Panc1 (cell line): ENCODE data around the gene POLR2J2. TPM values are rescaled to one million over a fixed set of nuclear protein-coding genes. Genes with fewer than 3 reads are reported as not detected.
"Not testable (repeated sequence)": the region's sequence is repeated elsewhere in the genome, so short reads cannot be mapped to it uniquely, and the experiment has no call there.

Experiments used
- ATAC-seq: fragments of 200-7000 bp; cut with Tn5 transposase; 2 replicates; pipeline ENCODE4 v1.9.1; 2020; ENCODE audit warnings: mild to moderate bottlenecking, moderate library complexity
- Bru-seq: library from RNA; stranded (reverse); fragments of 400-500 nt; gene quantifications from one replicate; lab custom pipeline; 2021; lab: Mats Ljungman, UMichigan
- BruChase-seq, 2 experiments: library from RNA; stranded (reverse); fragments of 400-500 nt; gene quantifications; one replicate each; lab custom pipeline; 2021; lab: Mats Ljungman, UMichigan
- BruUV-seq: library from RNA; stranded (reverse); fragments of 400-500 nt; replicated peaks from 2 replicates; lab custom pipeline; 2021; lab: Mats Ljungman, UMichigan
- CTCF ChIA-PET: fragments of 300-600 bp; sonication (Branson Sonifier 250); formaldehyde crosslinking; loops from one replicate; lab custom pipeline; 2022; ENCODE audit warnings: antibody characterized with exemption; lab: Charles Lee
- POLR2A ChIA-PET: fragments of 300-600 bp; sonication (Branson Sonifier 250); formaldehyde crosslinking; loops from one replicate; lab custom pipeline; 2022; ENCODE audit warnings: antibody characterized with exemption; lab: Charles Lee
- DNase-seq: peaks from one replicate; pipeline ENCODE4 v3.0.0-alpha.2; 2010; ENCODE audit warnings: low read depth, low spot score
- H3K27ac ChIP-seq: 2 replicates; pipeline ENCODE4 v1.5.1; 2011; ENCODE audit warnings: mild to moderate bottlenecking, low read length, inconsistent platforms
- H3K27me3 ChIP-seq: fragments of 200-500 bp; sonication (Bioruptor generic); 2 replicates; pipeline ENCODE4 v1.6.0; 2014; ENCODE audit warnings: low read length, inconsistent platforms; ENCODE audit not compliant: control insufficient read depth, insufficient read depth
- H3K36me3 ChIP-seq: fragments of 200-500 bp; sonication (Bioruptor generic); 2 replicates; pipeline ENCODE4 v1.5.1; 2014; ENCODE audit warnings: inconsistent platforms, mild to moderate bottlenecking, low read length, moderate library complexity; ENCODE audit not compliant: control insufficient read depth, insufficient read depth
- H3K4me1 ChIP-seq: 2 replicates; pipeline ENCODE4 v1.5.1; 2011; ENCODE audit warnings: inconsistent platforms, mild to moderate bottlenecking, low read length, moderate library complexity; ENCODE audit not compliant: control insufficient read depth, insufficient read depth
- H3K4me3 ChIP-seq, 2 experiments: 2 replicates each; pipeline ENCODE4 v1.5.1; 2011 to 2012; ENCODE audit warnings: low read depth in 2 of 2, low read length in 2 of 2, mild to moderate bottlenecking in 2 of 2, inconsistent platforms in 1 of 2, moderate library complexity in 1 of 2
- H3K9me3 ChIP-seq: fragments of 200-500 bp; sonication (Bioruptor generic); 2 replicates; pipeline ENCODE4 v1.5.1; 2014; ENCODE audit warnings: low read depth, mild to moderate bottlenecking, inconsistent platforms, low read length, moderate library complexity; ENCODE audit not compliant: control insufficient read depth, insufficient read depth
- CTCF ChIP-seq: fragments of 450-650 bp; IDR thresholded peaks from 2 replicates; pipeline ENCODE4 v1.5.1; 2017; ENCODE audit warnings: mild to moderate bottlenecking
- in situ Hi-C: cut with HindIII; loops from 2 replicates; pipeline ENCODE4 v1.10.0; 2016; ENCODE audit warnings: low sequenced_read_pairs, low pct_unique_long_range_greater_than_20kb
- intact Hi-C: fragments of 100-400 bp; cut with micrococcal nuclease; formaldehyde crosslinking; loops from one replicate; pipeline ENCODE4 v1.10.0; 2022; ENCODE audit not compliant: unreplicated experiment
- long read RNA-seq: library from polyadenylated mRNA; unstranded; transcript quantifications from one replicate; pipeline ENCODE4 v2.0.0, GENCODE V29; 2021; ENCODE audit not compliant: unreplicated experiment
- polyA plus RNA-seq: library from polyadenylated mRNA; unstranded; fragments of >200 nt; gene quantifications from one replicate; pipeline ENCODE4 v1.2.1, GENCODE V29; 2012; ENCODE audit warnings: missing spikeins; ENCODE audit not compliant: insufficient read length
- total RNA-seq: library from RNA; stranded (reverse); gene quantifications from one replicate; pipeline ENCODE4 v1.2.1, GENCODE V29; 2021; ENCODE audit not compliant: unreplicated experiment

The POLR2J2 gene
- total RNA-seq (10.0 TPM), Bru-seq, nascent RNA (percentile 88 among the genes with signal in this experiment), BruChase-seq, experiment 1, labeled RNA remaining after a 2-hour chase (percentile 91 among the genes with signal in this experiment), BruChase-seq, experiment 2, labeled RNA remaining after a 6-hour chase (percentile 94 among the genes with signal in this experiment)
- 0.56 TPM for polyA plus RNA-seq
- long read RNA-seq, partial matches to known transcripts, result 3 of 6 reads
- long read RNA-seq, other reads (novel, unspliced or antisense), result 0 of 6 reads

DNA sequence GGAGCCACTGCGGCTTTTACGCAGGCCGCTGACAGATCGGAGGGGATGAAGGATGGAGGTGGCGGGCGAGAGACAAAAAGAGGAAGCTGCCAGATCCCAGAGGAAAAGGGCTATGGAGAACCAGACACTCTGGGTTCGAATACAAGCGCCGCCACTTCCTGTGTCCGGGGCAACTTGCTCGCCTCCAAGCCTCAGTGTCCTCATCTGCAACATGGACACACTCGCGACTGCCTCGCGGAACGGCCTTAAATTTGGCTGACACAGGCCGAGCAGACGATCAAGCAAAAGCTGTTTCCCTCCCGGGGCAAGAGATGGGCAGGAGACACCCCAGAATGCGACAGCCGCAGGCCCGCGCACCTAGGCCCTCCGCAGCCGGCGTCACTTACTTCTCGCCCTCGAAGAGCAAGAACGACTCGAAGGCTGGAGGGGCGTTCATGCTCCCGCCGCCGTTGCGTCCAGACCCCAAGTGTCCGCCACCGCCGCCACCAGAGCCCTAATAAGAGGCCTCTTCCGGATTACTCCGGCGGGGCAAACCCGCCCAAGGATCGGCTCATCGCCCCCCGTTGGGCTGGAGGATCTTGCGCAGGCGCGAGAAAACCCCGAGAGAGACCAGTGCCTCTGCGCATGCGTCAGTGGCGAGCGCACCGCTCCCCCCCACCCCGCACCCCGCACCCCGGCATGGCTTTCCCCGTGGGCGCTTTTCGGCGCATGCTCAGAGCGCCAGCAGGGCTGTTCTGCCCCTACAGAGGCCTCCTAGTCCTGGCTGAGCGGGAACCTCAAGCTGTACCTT is at the start of gene POLR2J2:
Gene POLR2J2 (minus strand): TSS at position 498 of the 790 bp plus-strand sequence. CDS start 62 bp downstream, at position 436.
- POLR2A ChIA-PET, BruUV-seq, H3K4me1 ChIP-seq, in situ Hi-C loops, H3K9me3 ChIP-seq, intact Hi-C loops, H3K27ac ChIP-seq, H3K27me3 ChIP-seq, H3K36me3 ChIP-seq: not testable (repeated sequence)
- peak; percentile 53 for TF ChIP-seq CTCF
- CTCF ChIA-PET, result interaction anchor here (0.6 kb wide), 1 partner anchor 192 kb away, joined by 3 read pairs; no protein-coding TSS in a partner anchor
- H3K4me3 ChIP-seq, result peak within 1 kb of the TSS; percentile 37 to 46
- DNase-seq (peak; percentile 56), ATAC-seq (peak; percentile 92)

- BruUV-seq, result not testable (repeated sequence)
These were observed 47.0 kb upstream of the POLR2J2 start for GRCh38 chr7:102718491-102718890.

GRCh38 chr7:102715718-102716117 is 44.3 kb upstream of the POLR2J2 start:
- H3K9me3 ChIP-seq, CTCF ChIA-PET, DNase-seq, intact Hi-C loops, BruUV-seq, H3K36me3 ChIP-seq, in situ Hi-C loops, POLR2A ChIA-PET, H3K27me3 ChIP-seq, H3K27ac ChIP-seq, H3K4me3 ChIP-seq, H3K4me1 ChIP-seq: not testable (repeated sequence)
- peak; percentile 63; the same call in 1 of the 2 replicates for ATAC-seq

More at GRCh38 chr7:102718491-102718890, 47.0 kb upstream of the POLR2J2 start:
- in situ Hi-C loops, H3K27ac ChIP-seq, ATAC-seq, H3K4me1 ChIP-seq, intact Hi-C loops, POLR2A ChIA-PET, CTCF ChIA-PET, H3K27me3 ChIP-seq, H3K9me3 ChIP-seq, H3K4me3 ChIP-seq, H3K36me3 ChIP-seq, DNase-seq: not testable (repeated sequence)

GRCh38 chr7:102714774-102715522 is 43.5 kb upstream of the POLR2J2 start:
- ATAC-seq, BruUV-seq, intact Hi-C loops, H3K27ac ChIP-seq, H3K27me3 ChIP-seq, in situ Hi-C loops, H3K4me1 ChIP-seq, H3K9me3 ChIP-seq, H3K36me3 ChIP-seq, H3K4me3 ChIP-seq, DNase-seq, CTCF ChIA-PET, POLR2A ChIA-PET: not testable (repeated sequence)

- in situ Hi-C loops, H3K27me3 ChIP-seq, intact Hi-C loops, BruUV-seq, H3K9me3 ChIP-seq, H3K4me1 ChIP-seq, H3K36me3 ChIP-seq, DNase-seq, CTCF ChIA-PET, H3K4me3 ChIP-seq, POLR2A ChIA-PET: not testable (repeated sequence)
- H3K27ac ChIP-seq, result 0 out of 2 replicates have a peak overlapping the region, but pooled peaks have one; percentile 42
- ATAC-seq, result peak; percentile 78
These were observed 42.2 kb upstream of the POLR2J2 start for GRCh38 chr7:102713691-102714080.

DNA sequence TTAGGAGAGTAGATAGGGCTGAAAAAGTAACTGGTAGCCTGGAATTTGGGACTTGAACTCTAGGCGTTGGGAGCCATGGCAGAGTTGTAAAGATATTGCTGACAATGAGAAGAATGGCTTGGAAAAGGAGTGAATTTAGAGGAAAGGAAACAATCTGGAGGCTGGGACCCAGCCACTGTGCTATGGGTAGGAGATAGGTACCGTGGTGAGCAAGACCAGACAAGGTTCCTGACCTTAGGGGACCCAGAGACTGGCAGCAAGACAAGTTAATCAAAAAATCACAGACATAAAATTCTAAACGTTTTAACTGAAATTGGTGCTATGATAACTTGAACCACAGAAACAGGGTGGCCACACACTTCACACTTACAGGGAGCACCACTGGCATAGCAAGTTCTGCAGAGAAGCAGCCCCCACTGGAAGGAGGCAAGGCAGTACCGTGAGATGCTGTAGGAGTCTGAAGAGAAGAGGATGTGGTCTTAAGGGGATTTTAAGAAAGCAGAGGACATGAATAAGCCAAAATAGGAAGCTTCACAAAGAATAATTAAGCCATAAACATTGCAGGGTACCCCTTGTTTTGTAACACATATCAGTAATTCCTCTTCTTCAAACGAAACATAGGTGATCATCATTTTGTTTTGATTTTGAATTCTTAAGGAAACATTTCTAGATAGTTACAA is 41.7 kb upstream of the POLR2J2 start:
- H3K9me3 ChIP-seq, H3K36me3 ChIP-seq, H3K27me3 ChIP-seq, in situ Hi-C loops, H3K4me1 ChIP-seq, POLR2A ChIA-PET, CTCF ChIA-PET, BruUV-seq, intact Hi-C loops, H3K4me3 ChIP-seq: not testable (repeated sequence)
- peak overlapping the region; percentile 42; the same call in 1 of the 2 replicates for H3K27ac ChIP-seq
- peak; percentile 82 for ATAC-seq
- peak; percentile 2 for DNase-seq
